GM12878 (cell line): ENCODE measurements around the gene NAA11. TPM values are rescaled to one million over a fixed set of nuclear protein-coding genes. Genes with fewer than 3 reads are reported as not detected.

Source experiments
- ATAC-seq: fragments of 200-7000 bp; cut with Tn5 transposase; 3 replicates; pipeline ENCODE4 v1.9.1; 2020; ENCODE audit warnings: mild to moderate bottlenecking, moderate library complexity
- BruUV-seq: library from RNA; stranded (reverse); fragments of 400-500 nt; replicated peaks from 2 replicates; lab custom pipeline; 2021; lab: Mats Ljungman, UMichigan
- CTCF ChIA-PET: fragments of 300-600 bp; sonication (Branson Sonifier 250); formaldehyde crosslinking; extraction: SDS; loops from one replicate; lab custom pipeline; 2021; ENCODE audit warnings: inconsistent platforms; lab: Yijun Ruan, JAX
- POLR2A ChIA-PET: fragments of 350-600 bp; formaldehyde crosslinking; extraction: SDS; loops from one replicate; lab custom pipeline; 2021; ENCODE audit warnings: inconsistent platforms; lab: Charles Lee
- RAD21 ChIA-PET: fragments of 300-600 bp; sonication (Branson Sonifier 250); formaldehyde crosslinking; loops from one replicate; lab custom pipeline; 2023; ENCODE audit warnings: antibody characterized with exemption; ENCODE audit not compliant: unreplicated experiment; lab: Charles Lee
- SMC1A ChIA-PET: fragments of 300-600 bp; sonication (Branson Sonifier 250); formaldehyde crosslinking; loops from one replicate; lab custom pipeline; 2023; ENCODE audit not compliant: unreplicated experiment, uncharacterized antibody; lab: Charles Lee
- DNase-seq: peaks from one replicate; pipeline ENCODE4 v3.0.0-alpha.2; 2011; ENCODE audit warnings: low read depth, low spot score
- FAIRE-seq: peaks from 3 replicates; lab custom pipeline; 2011; peaks lifted over from hg19 to GRCh38; lab: Jason Lieb, UNC
- H2AFZ ChIP-seq: 2 replicates; pipeline ENCODE4 v1.6.0; 2011; ENCODE audit warnings: low read depth, low read length, control low read depth; ENCODE audit not compliant: control insufficient read depth
- H3K27ac ChIP-seq: 2 replicates; pipeline ENCODE4 v1.5.1; 2011; ENCODE audit warnings: control low read depth; ENCODE audit not compliant: control insufficient read depth, insufficient read depth
- H3K27me3 ChIP-seq, 2 experiments: replicated peaks in 1 of 2; 2 replicates each; pipeline versions ENCODE4 v1.6.0 to v1.6.1; 2011; ENCODE audit warnings: low read length in 1 of 2; ENCODE audit not compliant: control insufficient read depth in 2 of 2, insufficient read depth in 2 of 2
- H3K36me3 ChIP-seq, 2 experiments: 2 replicates each; pipeline ENCODE4 v1.5.1; 2011; ENCODE audit warnings: low read length in 1 of 2; ENCODE audit not compliant: control insufficient read depth in 2 of 2, insufficient read depth in 2 of 2
- H3K4me1 ChIP-seq: 2 replicates; pipeline ENCODE4 v1.6.1; 2011; ENCODE audit warnings: mild to moderate bottlenecking, low read length, moderate library complexity, mixed read lengths; ENCODE audit not compliant: control insufficient read depth, insufficient read depth
- H3K4me2 ChIP-seq: 2 replicates; pipeline ENCODE4 v1.6.0; 2011; ENCODE audit warnings: control low read depth; ENCODE audit not compliant: control insufficient read depth, insufficient read depth
- H3K4me3 ChIP-seq: fragments of 200-600 bp; sonication (generic); 2 replicates; pipeline ENCODE4 v1.5.1; 2016
- H3K79me2 ChIP-seq: 2 replicates; pipeline ENCODE4 v1.6.0; 2011; ENCODE audit warnings: low read length; ENCODE audit not compliant: control insufficient read depth, insufficient read depth
- H3K9ac ChIP-seq: 2 replicates; pipeline ENCODE4 v1.8.0; 2011; ENCODE audit warnings: low read length, control low read depth, mixed read lengths; ENCODE audit not compliant: control insufficient read depth, insufficient read depth
- H3K9me3 ChIP-seq: replicated peaks from 3 replicates; pipeline ENCODE4 v1.5.1; 2011; ENCODE audit warnings: mild to moderate bottlenecking, low read length; ENCODE audit not compliant: control insufficient read depth, insufficient read depth
- H4K20me1 ChIP-seq: 2 replicates; pipeline ENCODE4 v1.6.0; 2011; ENCODE audit not compliant: control insufficient read depth, insufficient read depth
- FOXK2 ChIP-seq: fragments of 450-650 bp; IDR thresholded peaks from 2 replicates; pipeline ENCODE4 v1.6.1; 2017; ENCODE audit warnings: mild to moderate bottlenecking, moderate library complexity
- HDAC2 ChIP-seq: fragments of 200-600 bp; sonication (generic); IDR thresholded peaks from 2 replicates; pipeline ENCODE4 v1.6.1; 2017
- IKZF1 ChIP-seq: fragments of 450-650 bp; conservative IDR thresholded peaks from 2 replicates; pipeline ENCODE4 v1.6.1; 2017; ENCODE audit warnings: antibody characterized with exemption, mild to moderate bottlenecking
- IKZF2 ChIP-seq, 2 experiments: fragments of 450-650 bp; IDR thresholded peaks; 2 replicates each; pipeline ENCODE4 v1.6.1; 2017; ENCODE audit warnings: mild to moderate bottlenecking in 2 of 2, moderate library complexity in 2 of 2
- MTA3 ChIP-seq: IDR thresholded peaks from 2 replicates; pipeline ENCODE4 v1.6.1; 2012; ENCODE audit warnings: low read length, inconsistent platforms, borderline replicate concordance
- NFXL1 ChIP-seq: fragments of 450-650 bp; IDR thresholded peaks from 2 replicates; pipeline ENCODE4 v1.6.1; 2017; ENCODE audit warnings: antibody characterized with exemption, mild to moderate bottlenecking, borderline replicate concordance
- NR2C2 ChIP-seq: IDR thresholded peaks from 2 replicates; pipeline ENCODE4 v1.6.1; 2011; ENCODE audit warnings: borderline replicate concordance, low read depth; ENCODE audit not compliant: control insufficient read depth, insufficient read length
- STAT3 ChIP-seq: IDR thresholded peaks from 2 replicates; pipeline ENCODE4 v1.6.1; 2011; ENCODE audit warnings: low read depth, low read length, improper control_type of control experiment
- ZBED1 ChIP-seq: IDR thresholded peaks from 2 replicates; pipeline ENCODE4 v1.6.1; 2016; ENCODE audit warnings: borderline replicate concordance
- ZNF622 ChIP-seq: fragments of 450-650 bp; IDR thresholded peaks from 2 replicates; pipeline ENCODE4 v1.6.1; 2017; ENCODE audit warnings: mild to moderate bottlenecking, inconsistent platforms
- WGBS: methylation state at CpG from one replicate; pipeline ENCODE4 v1.1.6; 2016; ENCODE audit warnings: low lambda C conversion rate; ENCODE audit not compliant: insufficient replicate concordance, insufficient coverage; ENCODE audit errors: missing lambda C conversion rate; 5-methylcytosine and 5-hydroxymethylcytosine counted together
- in situ Hi-C: fragments of 300-500 bp; cut with MboI; formaldehyde crosslinking; loops from 9 replicates; pipeline ENCODE4 v1.14.3; 2018; ENCODE audit warnings: mixed read lengths
- intact Hi-C: fragments of 100-400 bp; cut with micrococcal nuclease; formaldehyde crosslinking; loops from one replicate; pipeline ENCODE4 v1.14.2; 2022; ENCODE audit not compliant: unreplicated experiment
- polyA plus RNA-seq, 11 experiments: library from polyadenylated mRNA; depleted of rRNA in 4 of 11; unstranded in 6 of 11; stranded (reverse) in 5 of 11; fragments of >200 nt; fragmentation: Nextera tagmentation in 4 of 11; fragmentation: Illumina TruSeq in 1 of 11; extraction: Ambion mirVana in 4 of 11; extraction: Trizol in 1 of 11; gene quantifications; 1 replicate in 1 of 11; 2 replicates in 10 of 11; pipeline versions ENCODE4 v1.2.1 to v1.2.3, GENCODE V29; 2011 to 2016; ENCODE audit warnings: inconsistent platforms in 2 of 11, missing spikeins in 2 of 11, low read depth in 1 of 11
- total RNA-seq, 4 experiments: library from RNA; depleted of rRNA in 3 of 4; stranded (reverse); fragments of >200 nt in 3 of 4; fragmentation: Illumina TruSeq in 1 of 4; extraction: Trizol in 1 of 4; gene quantifications; 2 replicates each; pipeline versions ENCODE4 v1.2.1 to v1.2.3, GENCODE V29; 2013 to 2021
- TF ChIP-seq, protein P1 (sequence below): fragments of 450-650 bp; IDR thresholded peaks from 2 replicates; pipeline ENCODE4 v1.6.1; 2018; ENCODE audit warnings: borderline replicate concordance, mild to moderate bottlenecking; ENCODE audit not compliant: partially characterized antibody
- TF ChIP-seq, protein P2 (sequence below): fragments of 450-650 bp; IDR thresholded peaks from 2 replicates; pipeline ENCODE4 v1.6.1; 2016; ENCODE audit warnings: mild to moderate bottlenecking
- TF ChIP-seq, protein P3 (sequence below): IDR thresholded peaks from 2 replicates; pipeline ENCODE4 v1.6.1; 2012; ENCODE audit warnings: low read depth, low read length, improper control_type of control experiment

NAA11 gene
- total and polyA plus RNA-seq, 10 of the 15 experiments (the other 5 are each of a cell fraction or from before 2014, with no cell fraction given), result 0.12 to 0.16 TPM; not detected in 8

DNA sequence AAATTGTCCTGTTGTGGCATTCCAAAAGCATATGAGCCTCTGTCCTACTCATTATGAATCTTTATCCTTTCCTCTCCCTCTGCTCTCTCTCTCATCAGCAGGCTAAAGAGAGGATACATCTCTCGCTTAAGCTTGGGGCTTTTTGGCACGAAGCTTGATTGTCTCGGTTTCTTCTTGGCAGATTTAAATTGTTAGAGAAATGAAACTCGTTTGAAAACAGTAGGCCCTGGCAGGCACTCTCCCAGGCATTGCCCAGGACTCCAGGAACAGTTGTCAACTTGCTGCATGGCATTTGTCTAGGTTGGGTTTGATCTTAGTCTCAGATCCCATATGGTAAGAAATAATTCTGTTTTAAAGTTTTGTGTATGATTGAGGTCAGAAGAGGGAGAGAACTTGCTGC is 35.5 kb downstream of the NAA11 start:
- BruUV-seq, result no TSS peak
- no peaks in the 10 kb centered on the region for H4K20me1 ChIP-seq
- ChIA-PET SMC1A (interaction anchor here (0.8 to 1.9 kb wide), 11 partner anchors 21 to 247 kb away, joined by 3 to 7 read pairs (median 4); no protein-coding TSS in a partner anchor), POLR2A (no interaction called here), CTCF (interaction anchor here (0.6 kb wide), 1 partner anchor 1760 kb away, joined by 3 read pairs; no protein-coding TSS in a partner anchor), RAD21 (interaction anchor here (0.8 to 1.2 kb wide), 2 partner anchors 31 to 45 kb away, joined by 3 read pairs; no protein-coding TSS in a partner anchor)
- no peak overlapping the region for H2AFZ ChIP-seq
- ATAC-seq, result peak; percentile 42
- 5% methylated on average over 4 of the region's 4 CpGs for WGBS
- no peaks in the 10 kb centered on the region for H3K4me1 ChIP-seq
- no peak overlapping the region for H3K4me3 ChIP-seq
- H3K9me3 ChIP-seq, result no peaks in the 10 kb centered on the region
- H3K27me3 ChIP-seq, result no peaks in the 10 kb centered on the region
- no peak for DNase-seq
- H3K79me2 ChIP-seq, result no peaks in the 10 kb centered on the region
- no peak overlapping the region for H3K9ac ChIP-seq
- in situ Hi-C loops (no loop called here), intact Hi-C loops (no loop called here)
- TF ChIP-seq NR2C2, result no peak
- peak; percentile 34; the same call in 1 of the 2 replicates for TF ChIP-seq IKZF1
- no peaks in the 10 kb centered on the region for H3K36me3 ChIP-seq
- H3K27ac ChIP-seq, result no peak overlapping the region
- FAIRE-seq, result no peak
- H3K4me2 ChIP-seq, result no peak overlapping the region

DNA sequence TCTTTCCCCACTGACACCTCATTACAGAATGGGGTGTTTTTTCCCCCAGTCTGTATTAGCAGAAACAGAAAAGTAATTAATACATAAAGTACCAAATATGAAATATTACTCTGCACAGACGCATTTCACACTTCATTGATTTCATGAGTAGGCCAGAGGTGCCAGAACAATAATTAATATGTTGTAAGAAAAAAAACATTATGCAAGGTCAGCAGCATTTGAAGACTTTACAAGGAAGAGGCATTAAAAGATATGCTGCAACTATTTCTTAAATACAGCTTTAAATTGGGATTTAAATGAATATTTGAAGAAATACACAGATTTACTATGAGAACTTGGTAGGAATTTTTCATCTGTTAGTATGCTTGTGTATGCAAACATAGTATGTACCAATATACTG is 37.7 kb downstream of the NAA11 start:
- no TSS peak for BruUV-seq
- ATAC-seq, result no peak
- intact Hi-C loops, result no loop called here
- Histone ChIP-seq H4K20me1 (no peaks in the 10 kb centered on the region), H3K27ac (no peak overlapping the region), H3K4me2 (no peak overlapping the region), H3K4me1 (no peaks in the 10 kb centered on the region), H3K36me3 (no peaks in the 10 kb centered on the region), H3K4me3 (no peak overlapping the region), H3K27me3 (no peaks in the 10 kb centered on the region), H2AFZ (no peak overlapping the region), H3K79me2 (no peaks in the 10 kb centered on the region), H3K9me3 (no peaks in the 10 kb centered on the region), H3K9ac (no peak overlapping the region)
- RAD21 ChIA-PET, result interaction anchor here (0.6 to 1.5 kb wide), 5 partner anchors 10 to 106 kb away, joined by 3 to 4 read pairs (median 3); no protein-coding TSS in a partner anchor
- POLR2A ChIA-PET, result no interaction called here
- CTCF ChIA-PET, result interaction anchor here (1.2 to 1.4 kb wide), 2 partner anchors 22 to 39 kb away, joined by 3 to 4 read pairs; no protein-coding TSS in a partner anchor
- in situ Hi-C loops, result no loop called here
- FAIRE-seq, result no peak
- SMC1A ChIA-PET, result interaction anchor here (0.9 to 2.1 kb wide), 9 partner anchors 8 to 288 kb away, joined by 3 to 10 read pairs (median 6); no protein-coding TSS in a partner anchor
- WGBS, result 36% methylated on average over 1 of the region's 1 CpG
- no peak for TF ChIP-seq FOXK2
- TF ChIP-seq NFXL1, result no peak
- TF ChIP-seq, protein P1, sequence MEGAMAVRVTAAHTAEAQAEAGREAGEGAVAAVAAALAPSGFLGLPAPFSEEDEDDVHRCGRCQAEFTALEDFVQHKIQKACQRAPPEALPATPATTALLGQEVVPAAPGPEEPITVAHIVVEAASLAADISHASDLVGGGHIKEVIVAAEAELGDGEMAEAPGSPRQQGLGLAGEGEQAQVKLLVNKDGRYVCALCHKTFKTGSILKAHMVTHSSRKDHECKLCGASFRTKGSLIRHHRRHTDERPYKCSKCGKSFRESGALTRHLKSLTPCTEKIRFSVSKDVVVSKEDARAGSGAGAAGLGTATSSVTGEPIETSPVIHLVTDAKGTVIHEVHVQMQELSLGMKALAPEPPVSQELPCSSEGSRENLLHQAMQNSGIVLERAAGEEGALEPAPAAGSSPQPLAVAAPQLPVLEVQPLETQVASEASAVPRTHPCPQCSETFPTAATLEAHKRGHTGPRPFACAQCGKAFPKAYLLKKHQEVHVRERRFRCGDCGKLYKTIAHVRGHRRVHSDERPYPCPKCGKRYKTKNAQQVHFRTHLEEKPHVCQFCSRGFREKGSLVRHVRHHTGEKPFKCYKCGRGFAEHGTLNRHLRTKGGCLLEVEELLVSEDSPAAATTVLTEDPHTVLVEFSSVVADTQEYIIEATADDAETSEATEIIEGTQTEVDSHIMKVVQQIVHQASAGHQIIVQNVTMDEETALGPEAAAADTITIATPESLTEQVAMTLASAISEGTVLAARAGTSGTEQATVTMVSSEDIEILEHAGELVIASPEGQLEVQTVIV, result no peak
- TF ChIP-seq STAT3, result no peak
- TF ChIP-seq ZNF622, result no peak
- no peak for TF ChIP-seq ZBED1
- no peak for TF ChIP-seq MTA3
- TF ChIP-seq, protein P2, sequence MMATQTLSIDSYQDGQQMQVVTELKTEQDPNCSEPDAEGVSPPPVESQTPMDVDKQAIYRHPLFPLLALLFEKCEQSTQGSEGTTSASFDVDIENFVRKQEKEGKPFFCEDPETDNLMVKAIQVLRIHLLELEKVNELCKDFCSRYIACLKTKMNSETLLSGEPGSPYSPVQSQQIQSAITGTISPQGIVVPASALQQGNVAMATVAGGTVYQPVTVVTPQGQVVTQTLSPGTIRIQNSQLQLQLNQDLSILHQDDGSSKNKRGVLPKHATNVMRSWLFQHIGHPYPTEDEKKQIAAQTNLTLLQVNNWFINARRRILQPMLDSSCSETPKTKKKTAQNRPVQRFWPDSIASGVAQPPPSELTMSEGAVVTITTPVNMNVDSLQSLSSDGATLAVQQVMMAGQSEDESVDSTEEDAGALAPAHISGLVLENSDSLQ, result no peak
- TF ChIP-seq, protein P3, sequence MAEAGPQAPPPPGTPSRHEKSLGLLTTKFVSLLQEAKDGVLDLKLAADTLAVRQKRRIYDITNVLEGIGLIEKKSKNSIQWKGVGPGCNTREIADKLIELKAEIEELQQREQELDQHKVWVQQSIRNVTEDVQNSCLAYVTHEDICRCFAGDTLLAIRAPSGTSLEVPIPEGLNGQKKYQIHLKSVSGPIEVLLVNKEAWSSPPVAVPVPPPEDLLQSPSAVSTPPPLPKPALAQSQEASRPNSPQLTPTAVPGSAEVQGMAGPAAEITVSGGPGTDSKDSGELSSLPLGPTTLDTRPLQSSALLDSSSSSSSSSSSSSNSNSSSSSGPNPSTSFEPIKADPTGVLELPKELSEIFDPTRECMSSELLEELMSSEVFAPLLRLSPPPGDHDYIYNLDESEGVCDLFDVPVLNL, result no peak
- TF ChIP-seq IKZF2 (IDR thresholded peaks at IDR 0.05), result no peak
- no peak for TF ChIP-seq HDAC2
- DNase-seq, result no peak
